ENCODE data around the gene AKAP13.

DNA sequence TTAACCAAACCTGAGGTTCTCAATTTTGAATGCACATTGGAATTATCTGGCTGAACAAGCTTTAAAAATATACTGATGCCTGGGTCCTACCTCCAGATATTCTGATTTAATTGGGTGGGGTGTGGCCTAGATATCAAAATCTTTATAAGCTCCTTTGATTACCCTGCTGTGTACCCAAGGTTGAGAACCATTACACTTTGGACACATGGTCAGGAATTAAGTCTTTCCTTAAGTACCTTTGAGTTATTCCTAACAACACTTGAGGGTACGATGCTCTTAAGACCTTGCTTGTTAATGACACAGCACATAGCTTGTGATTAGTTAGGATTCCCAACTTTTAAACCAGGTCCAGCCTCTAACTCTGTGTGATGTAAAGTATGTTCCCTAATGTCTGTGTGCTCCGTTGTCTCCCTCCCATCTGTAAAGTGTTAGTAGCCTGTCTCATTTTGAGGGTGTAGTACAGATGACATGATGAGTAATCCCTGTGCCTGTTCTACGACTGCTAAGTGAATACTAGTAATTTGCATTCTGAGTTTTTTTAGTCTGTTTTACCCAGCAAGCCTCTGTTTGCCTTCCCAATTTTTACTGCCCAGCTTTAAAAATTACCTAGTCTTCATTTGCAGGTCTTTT is 259.5 kb downstream of the AKAP13 start:
- TF ChIP-seq YY1 (IDR thresholded peaks at IDR 0.05; ENCODE audit: low read depth): no peak
- TF ChIP-seq EGR1 (IDR thresholded peaks at IDR 0.05): no peak
- TF ChIP-seq CEBPB (IDR thresholded peaks at IDR 0.05): no peak
- TF ChIP-seq EP300 (IDR thresholded peaks at IDR 0.05; ENCODE audit: borderline replicate concordance): no peak
- TF ChIP-seq RAD21 (IDR thresholded peaks at IDR 0.05; ENCODE audit: low read depth): no peak
- TF ChIP-seq TEAD4 (IDR thresholded peaks at IDR 0.05): no peak
- TF ChIP-seq, protein P1, sequence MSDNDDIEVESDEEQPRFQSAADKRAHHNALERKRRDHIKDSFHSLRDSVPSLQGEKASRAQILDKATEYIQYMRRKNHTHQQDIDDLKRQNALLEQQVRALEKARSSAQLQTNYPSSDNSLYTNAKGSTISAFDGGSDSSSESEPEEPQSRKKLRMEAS (IDR thresholded peaks at IDR 0.05): no peak
- TF ChIP-seq FOXM1 (IDR thresholded peaks at IDR 0.05; ENCODE audit: borderline replicate concordance, low read depth): no peak
- no peak for TF ChIP-seq TCF12 (IDR thresholded peaks at IDR 0.05; ENCODE audit: low read depth)
- TF ChIP-seq TAF1 (IDR thresholded peaks at IDR 0.05; ENCODE audit: low read depth): no peak
